ENCODE measurements around the gene GPN2. TPM values are rescaled to one million over a fixed set of nuclear protein-coding genes. Genes with fewer than 3 reads are reported as not detected.
A peak's percentile ranks its signal among the peaks of the same experiment; 100 is the strongest.

GPN2 gene
- total RNA-seq, 2 experiments from 2014 or later: 17.5 to 46.6 TPM

- intact Hi-C loops (cut with micrococcal nuclease; ENCODE audit: unreplicated experiment): loop anchor here (1.0 kb wide), 1 partner anchor 15 kb away; no protein-coding TSS in a partner anchor
- ChIA-PET CTCF (ENCODE audit: unreplicated experiment) (interaction anchor here (0.5 kb wide), 1 partner anchor 1246 kb away, joined by 5 read pairs; no protein-coding TSS in a partner anchor), POLR2A (interaction anchor here (0.8 kb wide), 1 partner anchor 15 kb away, joined by 4 read pairs; no protein-coding TSS in a partner anchor)
- Histone ChIP-seq H3K27ac (ENCODE audit: low read depth, low read length, poor library complexity, severe bottlenecking) (peak within 1 kb of the TSS; percentile 97), H2AFZ (ENCODE audit: low read length) (peak within 1 kb of the TSS; percentile 9; the same call in 1 of the 2 replicates), H4K20me1 (ENCODE audit: insufficient read depth, low read length) (no peaks in the 10 kb centered on the region), H3K9me3 (ENCODE audit: low read length) (no peaks in the 10 kb centered on the region), H3K4me3 (ENCODE audit: low read depth, low read length, poor library complexity, severe bottlenecking) (peak within 1 kb of the TSS; percentile 82), H3K36me3 (ENCODE audit: insufficient read depth, low read length) (no peaks in the 10 kb centered on the region), H3K79me2 (ENCODE audit: insufficient read depth, low read depth, low read length) (no peaks in the 10 kb centered on the region), H3K4me2 (ENCODE audit: low read length) (peak within 1 kb of the TSS; percentile 77), H3K4me1 (ENCODE audit: insufficient read depth, low read length, poor library complexity, severe bottlenecking) (peaks cover 40% of the 10 kb centered on the region), H3K9me2 (ENCODE audit: insufficient read depth, low read length) (no peaks in the 10 kb centered on the region)
- no TSS peak for BruUV-seq (replicated peaks)
- no peak for TF ChIP-seq EZH2phosphoT487 (IDR thresholded peaks at IDR 0.05; ENCODE audit: borderline replicate concordance, low read depth, low read length)
- TF ChIP-seq, protein P1, sequence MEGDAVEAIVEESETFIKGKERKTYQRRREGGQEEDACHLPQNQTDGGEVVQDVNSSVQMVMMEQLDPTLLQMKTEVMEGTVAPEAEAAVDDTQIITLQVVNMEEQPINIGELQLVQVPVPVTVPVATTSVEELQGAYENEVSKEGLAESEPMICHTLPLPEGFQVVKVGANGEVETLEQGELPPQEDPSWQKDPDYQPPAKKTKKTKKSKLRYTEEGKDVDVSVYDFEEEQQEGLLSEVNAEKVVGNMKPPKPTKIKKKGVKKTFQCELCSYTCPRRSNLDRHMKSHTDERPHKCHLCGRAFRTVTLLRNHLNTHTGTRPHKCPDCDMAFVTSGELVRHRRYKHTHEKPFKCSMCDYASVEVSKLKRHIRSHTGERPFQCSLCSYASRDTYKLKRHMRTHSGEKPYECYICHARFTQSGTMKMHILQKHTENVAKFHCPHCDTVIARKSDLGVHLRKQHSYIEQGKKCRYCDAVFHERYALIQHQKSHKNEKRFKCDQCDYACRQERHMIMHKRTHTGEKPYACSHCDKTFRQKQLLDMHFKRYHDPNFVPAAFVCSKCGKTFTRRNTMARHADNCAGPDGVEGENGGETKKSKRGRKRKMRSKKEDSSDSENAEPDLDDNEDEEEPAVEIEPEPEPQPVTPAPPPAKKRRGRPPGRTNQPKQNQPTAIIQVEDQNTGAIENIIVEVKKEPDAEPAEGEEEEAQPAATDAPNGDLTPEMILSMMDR (conservative IDR thresholded peaks at IDR 0.05; ENCODE audit: low read length): peak; percentile 86
- DNase-seq (ENCODE audit: low spot score): peak; percentile 74
These were observed 27.1 kb downstream of the GPN2 start, which contains the start of gene SFN for GRCh38 chr1:26862781-26863684. Gene SFN (plus strand): TSS chr1:26863149. CDS start chr1:26863213, 64 bp downstream.

GRCh38 chr1:26861889-26862378 is 28.1 kb downstream of the GPN2 start:
- DNase-seq (ENCODE audit: low spot score): no peak
- CTCF ChIA-PET (ENCODE audit: unreplicated experiment): no interaction called here
- POLR2A ChIA-PET: interaction anchor here (0.7 to 1.0 kb wide), 2 partner anchors 28 to 37 kb away, joined by 3 to 4 read pairs; partner anchors contain the start of gene GPN2

More at GRCh38 chr1:26861889-26862378, 28.1 kb downstream of the GPN2 start:
- intact Hi-C loops (cut with micrococcal nuclease; ENCODE audit: unreplicated experiment): loop anchor here (1.0 kb wide), 1 partner anchor 16 kb away; no protein-coding TSS in a partner anchor
- Histone ChIP-seq H3K4me1 (ENCODE audit: insufficient read depth, low read length, poor library complexity, severe bottlenecking) (peaks cover 30% of the 10 kb centered on the region), H4K20me1 (ENCODE audit: insufficient read depth, low read length) (no peaks in the 10 kb centered on the region), H3K79me2 (ENCODE audit: insufficient read depth, low read depth, low read length) (no peaks in the 10 kb centered on the region), H3K27ac (ENCODE audit: low read depth, low read length, poor library complexity, severe bottlenecking) (no peak overlapping the region), H3K9me3 (ENCODE audit: low read length) (no peaks in the 10 kb centered on the region), H3K9me2 (ENCODE audit: insufficient read depth, low read length) (no peaks in the 10 kb centered on the region), H2AFZ (ENCODE audit: low read length) (no peak overlapping the region), H3K4me2 (ENCODE audit: low read length) (no peak overlapping the region), H3K36me3 (ENCODE audit: insufficient read depth, low read length) (no peaks in the 10 kb centered on the region), H3K4me3 (ENCODE audit: low read depth, low read length, poor library complexity, severe bottlenecking) (no peak overlapping the region)
- TF ChIP-seq, protein P1 (conservative IDR thresholded peaks at IDR 0.05; ENCODE audit: low read length): no peak
- no peak for TF ChIP-seq EZH2phosphoT487 (IDR thresholded peaks at IDR 0.05; ENCODE audit: borderline replicate concordance, low read depth, low read length)
- BruUV-seq (replicated peaks): no TSS peak
